HEK293 (cell line): Measurements from ENCODE around the gene SPEM3.

Source experiments
- CTCF ChIA-PET: fragments of 350-600 bp; formaldehyde crosslinking; extraction: SDS; loops from one replicate; lab custom pipeline; 2021; ENCODE audit warnings: antibody characterized with exemption; lab: Yijun Ruan, JAX
- POLR2A ChIA-PET: fragments of 300-600 bp; formaldehyde crosslinking; extraction: SDS; loops from one replicate; lab custom pipeline; 2020; ENCODE audit warnings: antibody characterized with exemption, inconsistent platforms; lab: Yijun Ruan, JAX
- H3K27ac ChIP-seq: fragments of 200-500 bp; sonication (Bioruptor generic); 2 replicates; pipeline ENCODE4 v1.5.1; 2014; ENCODE audit warnings: low read depth, low read length, control low read depth, inconsistent platforms; ENCODE audit errors: extremely low read depth
- H3K36me3 ChIP-seq, 2 experiments: fragments of 200-500 bp in 1 of 2; sonication (Bioruptor generic) in 1 of 2; 1 replicate in 1 of 2; 2 replicates in 1 of 2; pipeline ENCODE4 v1.5.1; 2014 to 2017; ENCODE audit warnings: inconsistent platforms in 2 of 2, low read length in 2 of 2; ENCODE audit not compliant: control insufficient read depth in 2 of 2, insufficient read depth in 1 of 2
- H3K4me1 ChIP-seq: fragments of 200-500 bp; sonication (Bioruptor generic); 2 replicates; pipeline ENCODE4 v1.5.1; 2014; ENCODE audit warnings: mild to moderate bottlenecking, low read length, inconsistent platforms; ENCODE audit not compliant: control insufficient read depth, insufficient read depth
- H3K4me3 ChIP-seq: 2 replicates; pipeline ENCODE4 v1.5.1; 2011; ENCODE audit warnings: low read depth, mild to moderate bottlenecking, control low read depth, low read length, moderate library complexity
- H3K9me3 ChIP-seq: fragments of 200-500 bp; sonication (Bioruptor generic); 2 replicates; pipeline ENCODE4 v1.5.1; 2014; ENCODE audit warnings: low read depth, low read length, inconsistent platforms; ENCODE audit not compliant: control insufficient read depth, insufficient read depth
- FEZF1 ChIP-seq: fragments of 450-650 bp; formaldehyde crosslinking; IDR thresholded peaks from 2 replicates; pipeline ENCODE4 v1.5.1; 2016; ENCODE audit warnings: missing biosample characterization, missing genetic modification characterization
- SCRT2 ChIP-seq: fragments of 450-650 bp; formaldehyde crosslinking; IDR thresholded peaks from 2 replicates; pipeline ENCODE4 v1.5.1; 2016; ENCODE audit warnings: missing biosample characterization, missing genetic modification characterization
- ZFHX2 ChIP-seq: fragments of 450-650 bp; formaldehyde crosslinking; conservative IDR thresholded peaks from 2 replicates; pipeline ENCODE4 v1.5.1; 2016; ENCODE audit warnings: missing biosample characterization, missing genetic modification characterization
- ZIC2 ChIP-seq: fragments of 450-650 bp; formaldehyde crosslinking; IDR thresholded peaks from 2 replicates; pipeline ENCODE4 v1.5.1; 2016; ENCODE audit warnings: missing biosample characterization, missing genetic modification characterization
- ZNF549 ChIP-seq: fragments of 450-650 bp; IDR thresholded peaks from 2 replicates; pipeline ENCODE4 v1.5.1; 2018; ENCODE audit warnings: missing biosample characterization, missing genetic modification characterization, mild to moderate bottlenecking, inconsistent platforms, moderate library complexity
- ZNF843 ChIP-seq: fragments of 450-650 bp; formaldehyde crosslinking; IDR thresholded peaks from 2 replicates; pipeline ENCODE4 v1.5.1; 2016; ENCODE audit warnings: missing biosample characterization, missing genetic modification characterization
- TF ChIP-seq, protein P1 (sequence below): fragments of 450-650 bp; formaldehyde crosslinking; IDR thresholded peaks from 2 replicates; pipeline ENCODE4 v1.5.1; 2016; ENCODE audit warnings: missing biosample characterization, missing genetic modification characterization
- TF ChIP-seq, protein P2 (sequence below): fragments of 450-650 bp; formaldehyde crosslinking; IDR thresholded peaks from 2 replicates; pipeline ENCODE4 v1.5.1; 2017; ENCODE audit warnings: missing biosample characterization, mild to moderate bottlenecking, missing genetic modification characterization, moderate library complexity
- TF ChIP-seq, protein P3 (sequence below): fragments of 450-650 bp; formaldehyde crosslinking; IDR thresholded peaks from 2 replicates; pipeline ENCODE4 v1.5.1; 2017; ENCODE audit warnings: missing biosample characterization, missing genetic modification characterization
- TF ChIP-seq, protein P4 (sequence below): fragments of 450-650 bp; formaldehyde crosslinking; IDR thresholded peaks from 2 replicates; pipeline ENCODE4 v1.5.1; 2016; ENCODE audit warnings: missing biosample characterization, missing genetic modification characterization, borderline replicate concordance

Gene SPEM3

GRCh38 chr17:7388856-7389255 lies 39.8 kb upstream of the SPEM3 start (continued):
- TF ChIP-seq, protein P1, sequence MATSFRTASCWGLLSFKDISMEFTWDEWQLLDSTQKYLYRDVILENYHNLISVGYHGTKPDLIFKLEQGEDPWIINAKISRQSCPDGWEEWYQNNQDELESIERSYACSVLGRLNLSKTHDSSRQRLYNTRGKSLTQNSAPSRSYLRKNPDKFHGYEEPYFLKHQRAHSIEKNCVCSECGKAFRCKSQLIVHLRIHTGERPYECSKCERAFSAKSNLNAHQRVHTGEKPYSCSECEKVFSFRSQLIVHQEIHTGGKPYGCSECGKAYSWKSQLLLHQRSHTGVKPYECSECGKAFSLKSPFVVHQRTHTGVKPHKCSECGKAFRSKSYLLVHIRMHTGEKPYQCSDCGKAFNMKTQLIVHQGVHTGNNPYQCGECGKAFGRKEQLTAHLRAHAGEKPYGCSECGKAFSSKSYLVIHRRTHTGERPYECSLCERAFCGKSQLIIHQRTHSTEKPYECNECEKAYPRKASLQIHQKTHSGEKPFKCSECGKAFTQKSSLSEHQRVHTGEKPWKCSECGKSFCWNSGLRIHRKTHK (tag by site-specific recombination): no peak
- TF ChIP-seq, protein P2, sequence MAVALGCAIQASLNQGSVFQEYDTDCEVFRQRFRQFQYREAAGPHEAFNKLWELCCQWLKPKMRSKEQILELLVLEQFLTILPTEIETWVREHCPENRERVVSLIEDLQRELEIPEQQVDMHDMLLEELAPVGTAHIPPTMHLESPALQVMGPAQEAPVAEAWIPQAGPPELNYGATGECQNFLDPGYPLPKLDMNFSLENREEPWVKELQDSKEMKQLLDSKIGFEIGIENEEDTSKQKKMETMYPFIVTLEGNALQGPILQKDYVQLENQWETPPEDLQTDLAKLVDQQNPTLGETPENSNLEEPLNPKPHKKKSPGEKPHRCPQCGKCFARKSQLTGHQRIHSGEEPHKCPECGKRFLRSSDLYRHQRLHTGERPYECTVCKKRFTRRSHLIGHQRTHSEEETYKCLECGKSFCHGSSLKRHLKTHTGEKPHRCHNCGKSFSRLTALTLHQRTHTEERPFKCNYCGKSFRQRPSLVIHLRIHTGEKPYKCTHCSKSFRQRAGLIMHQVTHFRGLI (tag by site-specific recombination): no peak
- TF ChIP-seq, all 188 proteins: peak for 0

GRCh38 chr17:7389924-7390910 lies 38.4 kb upstream of the SPEM3 start:
- no peak for TF ChIP-seq FEZF1 (tag by site-specific recombination)
- TF ChIP-seq, protein P3, sequence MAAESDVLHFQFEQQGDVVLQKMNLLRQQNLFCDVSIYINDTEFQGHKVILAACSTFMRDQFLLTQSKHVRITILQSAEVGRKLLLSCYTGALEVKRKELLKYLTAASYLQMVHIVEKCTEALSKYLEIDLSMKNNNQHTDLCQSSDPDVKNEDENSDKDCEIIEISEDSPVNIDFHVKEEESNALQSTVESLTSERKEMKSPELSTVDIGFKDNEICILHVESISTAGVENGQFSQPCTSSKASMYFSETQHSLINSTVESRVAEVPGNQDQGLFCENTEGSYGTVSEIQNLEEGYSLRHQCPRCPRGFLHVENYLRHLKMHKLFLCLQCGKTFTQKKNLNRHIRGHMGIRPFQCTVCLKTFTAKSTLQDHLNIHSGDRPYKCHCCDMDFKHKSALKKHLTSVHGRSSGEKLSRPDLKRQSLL: no peak
- 0 out of 2 replicates have a peak, but pooled peaks have one; percentile 12 for TF ChIP-seq ZFHX2 (tag by site-specific recombination)
- peak; percentile 96 for TF ChIP-seq ZIC2 (tag by site-specific recombination)
- CTCF ChIA-PET: interaction anchor here (0.6 kb wide), 1 partner anchor 127 kb away, joined by 3 read pairs; no protein-coding TSS in a partner anchor
- POLR2A ChIA-PET: interaction anchor here (3.6 kb wide), 1 partner anchor 13 kb away, joined by 19 read pairs; the partner anchor contains the start of gene TMEM256
- H3K9me3 ChIP-seq: no peaks in the 10 kb centered on the region
- H3K4me1 ChIP-seq: peaks cover 3% of the 10 kb centered on the region
- H3K4me3 ChIP-seq: no peak overlapping the region
- H3K36me3 ChIP-seq: peaks cover 0 to 36% of the 10 kb centered on the region in 2 experiments; a peak in 2 of 3 replicates
- H3K27ac ChIP-seq: no peak overlapping the region

DNA sequence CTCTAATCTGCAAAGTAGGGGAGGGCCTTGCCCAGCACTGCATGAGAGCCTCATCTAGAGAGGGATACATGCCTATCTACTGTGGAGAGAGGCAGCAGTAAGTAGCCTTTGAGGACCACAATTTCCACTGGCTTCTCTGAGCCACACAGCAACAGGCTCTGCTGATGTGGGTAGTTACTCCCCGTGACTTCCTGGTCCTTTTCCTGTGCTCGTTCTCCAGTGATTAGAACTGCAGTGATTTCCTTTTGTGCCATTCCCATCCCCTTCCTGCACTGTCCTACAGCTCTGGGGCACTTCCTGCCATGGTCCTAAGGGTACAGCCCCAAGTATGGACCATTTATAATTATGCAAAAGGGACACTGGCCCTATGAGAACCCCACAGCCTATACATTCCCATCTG lies 37.4 kb upstream of the SPEM3 start:
- Histone ChIP-seq H3K27ac (no peak overlapping the region), H3K4me3 (no peak overlapping the region), H3K9me3 (no peaks in the 10 kb centered on the region), H3K4me1 (peaks cover 3% of the 10 kb centered on the region), H3K36me3 (peaks cover 0 to 36% of the 10 kb centered on the region in 2 experiments; a peak in 2 of 3 replicates)
- POLR2A ChIA-PET: interaction anchor here (1.6 kb wide), 1 partner anchor 13 kb away, joined by 8 read pairs; the partner anchor contains the start of gene TMEM256
- CTCF ChIA-PET: interaction anchor here (1.2 kb wide), 1 partner anchor 37 kb away, joined by 3 read pairs; no protein-coding TSS in a partner anchor
- no peak for TF ChIP-seq ZNF549
- TF ChIP-seq SCRT2 (tag by site-specific recombination): 0 out of 2 replicates have a peak, but pooled peaks have one; percentile 19
- TF ChIP-seq, protein P4, sequence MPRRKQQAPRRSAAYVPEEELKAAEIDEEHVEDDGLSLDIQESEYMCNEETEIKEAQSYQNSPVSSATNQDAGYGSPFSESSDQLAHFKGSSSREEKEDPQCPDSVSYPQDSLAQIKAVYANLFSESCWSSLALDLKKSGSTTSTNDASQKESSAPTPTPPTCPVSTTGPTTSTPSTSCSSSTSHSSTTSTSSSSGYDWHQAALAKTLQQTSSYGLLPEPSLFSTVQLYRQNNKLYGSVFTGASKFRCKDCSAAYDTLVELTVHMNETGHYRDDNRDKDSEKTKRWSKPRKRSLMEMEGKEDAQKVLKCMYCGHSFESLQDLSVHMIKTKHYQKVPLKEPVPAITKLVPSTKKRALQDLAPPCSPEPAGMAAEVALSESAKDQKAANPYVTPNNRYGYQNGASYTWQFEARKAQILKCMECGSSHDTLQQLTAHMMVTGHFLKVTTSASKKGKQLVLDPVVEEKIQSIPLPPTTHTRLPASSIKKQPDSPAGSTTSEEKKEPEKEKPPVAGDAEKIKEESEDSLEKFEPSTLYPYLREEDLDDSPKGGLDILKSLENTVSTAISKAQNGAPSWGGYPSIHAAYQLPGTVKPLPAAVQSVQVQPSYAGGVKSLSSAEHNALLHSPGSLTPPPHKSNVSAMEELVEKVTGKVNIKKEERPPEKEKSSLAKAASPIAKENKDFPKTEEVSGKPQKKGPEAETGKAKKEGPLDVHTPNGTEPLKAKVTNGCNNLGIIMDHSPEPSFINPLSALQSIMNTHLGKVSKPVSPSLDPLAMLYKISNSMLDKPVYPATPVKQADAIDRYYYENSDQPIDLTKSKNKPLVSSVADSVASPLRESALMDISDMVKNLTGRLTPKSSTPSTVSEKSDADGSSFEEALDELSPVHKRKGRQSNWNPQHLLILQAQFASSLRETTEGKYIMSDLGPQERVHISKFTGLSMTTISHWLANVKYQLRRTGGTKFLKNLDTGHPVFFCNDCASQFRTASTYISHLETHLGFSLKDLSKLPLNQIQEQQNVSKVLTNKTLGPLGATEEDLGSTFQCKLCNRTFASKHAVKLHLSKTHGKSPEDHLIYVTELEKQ (tag by site-specific recombination): no peak
- no peak for TF ChIP-seq ZNF843 (tag by site-specific recombination)
